NCI-H2029 treated with DMSO at 0.1 percent for 48 hours (cell line): Measurements from ENCODE around the gene FANCM.
"Not testable (repeated sequence)": the region's sequence is repeated elsewhere in the genome, so short reads cannot be mapped to it uniquely, and the experiment has no call there.

Experiments used
- DNase-seq: peaks from one replicate; lab custom pipeline; 2025; lab: John Stamatoyannopoulos, UW

Gene FANCM

DNA sequence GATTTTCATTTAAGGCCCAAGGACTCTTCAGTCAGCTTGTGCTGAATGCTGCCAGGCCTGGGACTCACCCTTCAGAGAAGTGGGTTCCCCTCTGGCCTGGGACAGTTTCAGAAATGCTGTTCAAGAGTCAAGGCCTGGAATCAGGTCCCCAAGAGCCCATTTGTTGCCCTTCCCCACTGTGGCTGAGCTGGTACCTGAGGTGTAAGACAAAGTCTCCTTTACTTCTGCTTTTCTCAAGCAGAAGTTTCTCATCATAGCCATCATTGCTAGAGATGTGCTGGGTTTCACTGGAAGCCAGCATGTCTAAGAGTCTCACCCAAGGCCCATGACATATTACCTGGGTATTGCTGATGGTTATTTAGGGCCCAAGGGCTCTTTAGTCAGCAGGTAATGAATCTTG, 8.9 kb downstream of the FANCM start:
- DNase-seq: no peak

DNA sequence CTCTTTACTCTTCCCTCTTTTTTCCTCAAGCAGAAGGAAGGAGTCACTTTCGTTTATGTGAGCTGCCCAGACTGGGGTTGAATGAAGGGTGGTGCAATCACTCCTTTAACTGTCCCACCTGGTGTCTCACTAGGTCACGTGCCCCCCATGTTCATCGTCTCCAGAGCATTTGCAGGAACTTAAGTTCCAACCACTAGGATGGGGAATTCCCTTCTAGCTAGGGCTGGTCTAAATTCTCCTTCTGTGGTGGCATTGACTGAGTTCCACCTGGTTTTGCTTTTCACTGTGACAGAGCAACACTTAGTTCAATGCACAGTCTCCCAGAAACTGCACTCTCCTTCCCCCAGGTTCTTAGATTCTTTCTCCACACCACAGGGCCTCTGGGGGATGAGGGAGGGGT, 9.5 kb downstream of the FANCM start:
- DNase-seq: no peak

DNA sequence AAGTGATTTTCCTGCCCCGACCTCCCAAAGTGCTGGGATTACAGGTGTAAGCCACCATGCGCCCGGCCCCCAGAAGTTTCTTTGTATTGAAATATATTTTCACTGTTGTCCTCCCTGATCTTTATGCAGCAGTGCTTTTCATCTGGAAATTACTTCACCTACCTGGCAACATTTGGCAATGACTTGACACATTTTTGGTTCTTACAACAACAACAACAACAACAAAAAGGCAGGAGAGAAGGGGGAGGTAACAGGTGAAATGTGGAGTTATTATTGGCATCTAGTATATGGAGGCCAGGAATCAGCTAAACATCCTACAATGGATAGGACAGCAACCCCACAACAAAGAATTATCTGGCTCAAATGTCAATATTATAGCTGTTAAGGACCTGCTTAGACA, 13.9 kb downstream of the FANCM start:
- DNase-seq: no peak

DNA sequence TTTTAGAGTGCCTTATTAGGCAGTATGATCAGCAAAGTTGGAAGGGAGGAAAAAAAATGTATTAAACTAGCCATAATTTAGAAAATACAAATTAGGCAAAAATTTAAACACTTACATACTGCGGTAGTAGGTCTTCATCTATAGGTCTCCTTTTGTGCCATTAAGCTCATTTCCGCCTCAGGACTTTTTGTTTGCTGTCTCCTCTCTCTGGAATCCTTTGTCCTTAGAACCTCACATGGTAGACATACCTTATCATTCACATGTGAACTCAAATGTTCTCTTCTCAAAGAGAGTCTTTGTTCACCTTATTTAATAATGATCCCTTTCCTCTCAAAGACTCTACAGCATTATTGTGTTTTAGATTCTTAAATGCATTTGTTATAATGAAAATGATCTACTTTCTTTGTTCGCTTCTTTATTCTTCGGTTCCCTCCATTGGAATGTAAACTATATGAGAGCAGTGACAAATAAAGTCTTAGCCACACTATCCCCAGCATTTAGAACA, 14.7 kb downstream of the FANCM start:
- no peak for DNase-seq

DNA sequence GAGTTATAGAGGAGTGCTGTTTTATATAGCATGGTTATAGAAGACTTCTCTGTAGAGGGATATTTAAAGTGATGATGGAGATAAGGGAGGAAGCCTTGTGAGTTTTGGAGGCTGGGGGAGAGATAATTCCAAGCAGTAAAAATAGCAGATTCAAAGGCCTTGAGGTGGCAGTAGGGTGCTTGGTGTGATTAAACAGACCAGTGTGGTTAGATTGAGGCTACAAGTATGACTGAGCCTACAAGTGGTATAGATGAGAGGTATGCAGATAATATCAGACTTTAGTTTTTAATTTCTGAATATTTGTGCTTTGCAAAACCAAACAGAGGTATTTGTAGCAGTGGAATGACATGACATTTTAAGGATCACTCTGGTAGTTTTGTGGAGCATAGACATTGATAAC, 20.3 kb downstream of the FANCM start:
- no peak for DNase-seq

DNA sequence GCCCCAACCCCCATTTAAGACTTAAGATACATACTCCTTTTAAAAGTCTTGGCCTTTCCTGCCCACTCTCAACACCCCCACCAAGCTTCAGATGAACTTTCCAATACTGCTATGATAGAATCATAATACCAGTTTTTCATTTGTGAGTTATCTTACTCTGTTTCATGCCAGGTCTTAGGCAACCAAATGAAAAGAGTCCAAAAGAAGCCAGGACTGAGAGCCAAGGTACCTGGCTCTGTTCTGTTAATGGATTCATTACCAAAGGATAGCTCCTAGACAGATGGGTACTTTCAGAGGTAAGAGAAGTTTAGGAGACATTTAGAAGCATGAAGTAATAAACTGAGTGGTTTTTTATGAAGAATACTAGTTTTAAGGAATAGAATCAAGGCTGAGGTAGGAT, 34.2 kb downstream of the FANCM start:
- no peak for DNase-seq

DNA sequence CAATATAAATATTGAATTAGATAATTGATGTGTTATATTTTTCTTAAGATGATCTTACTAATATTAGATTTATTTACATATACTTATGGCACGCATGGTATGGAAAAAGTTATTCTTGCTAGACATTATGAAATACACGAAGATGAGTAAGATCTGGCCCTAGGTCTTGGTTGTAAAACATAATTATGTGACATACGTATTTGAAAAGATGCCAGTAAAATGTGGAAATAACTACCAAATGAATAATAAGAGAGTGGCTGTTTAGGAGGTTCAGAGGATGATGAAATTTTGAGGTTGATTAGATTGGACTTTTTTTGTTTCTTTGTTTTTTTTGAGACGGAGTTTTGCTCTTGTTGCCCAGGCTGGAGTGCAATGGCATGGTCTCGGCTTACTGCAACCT, 41.3 kb downstream of the FANCM start:
- no peak for DNase-seq

DNA sequence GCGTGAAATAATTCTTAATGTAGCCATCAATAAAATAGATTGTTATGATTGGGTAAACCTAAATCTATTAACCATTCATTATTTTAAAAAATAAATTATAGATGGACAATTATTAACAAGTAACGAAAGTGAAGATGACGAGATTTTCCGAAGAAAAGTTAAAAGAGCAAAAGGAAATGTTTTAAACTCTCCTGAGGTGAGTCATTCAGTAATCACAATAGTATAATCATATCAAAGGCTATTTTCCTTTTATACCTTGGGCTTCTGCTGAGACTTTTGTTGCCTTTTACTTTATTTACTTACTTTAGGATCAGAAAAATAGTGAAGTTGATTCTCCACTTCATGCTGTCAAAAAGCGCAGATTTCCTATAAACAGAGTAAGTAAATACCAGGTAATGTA, 45.6 kb downstream of the FANCM start:
- DNase-seq: no peak

DNA sequence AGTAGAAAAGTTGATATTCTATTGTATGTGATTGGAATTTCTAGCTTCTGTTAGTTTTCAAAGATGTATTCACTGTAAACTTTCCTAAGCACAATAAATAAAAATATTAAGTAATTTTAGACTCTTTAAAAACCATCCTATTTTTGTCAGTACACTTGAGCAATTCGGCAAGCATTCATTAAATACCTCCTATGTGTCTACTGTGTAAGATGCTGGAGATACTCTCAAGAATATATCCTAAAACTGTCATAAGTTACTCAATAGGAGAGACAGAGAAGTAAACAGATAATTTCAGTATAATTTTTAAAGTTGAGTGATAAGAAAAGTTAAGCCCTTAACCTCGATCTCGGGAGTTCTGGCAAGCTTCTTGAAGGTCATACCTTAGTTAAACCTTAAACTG, 46.1 kb downstream of the FANCM start:
- DNase-seq: no peak

DNA sequence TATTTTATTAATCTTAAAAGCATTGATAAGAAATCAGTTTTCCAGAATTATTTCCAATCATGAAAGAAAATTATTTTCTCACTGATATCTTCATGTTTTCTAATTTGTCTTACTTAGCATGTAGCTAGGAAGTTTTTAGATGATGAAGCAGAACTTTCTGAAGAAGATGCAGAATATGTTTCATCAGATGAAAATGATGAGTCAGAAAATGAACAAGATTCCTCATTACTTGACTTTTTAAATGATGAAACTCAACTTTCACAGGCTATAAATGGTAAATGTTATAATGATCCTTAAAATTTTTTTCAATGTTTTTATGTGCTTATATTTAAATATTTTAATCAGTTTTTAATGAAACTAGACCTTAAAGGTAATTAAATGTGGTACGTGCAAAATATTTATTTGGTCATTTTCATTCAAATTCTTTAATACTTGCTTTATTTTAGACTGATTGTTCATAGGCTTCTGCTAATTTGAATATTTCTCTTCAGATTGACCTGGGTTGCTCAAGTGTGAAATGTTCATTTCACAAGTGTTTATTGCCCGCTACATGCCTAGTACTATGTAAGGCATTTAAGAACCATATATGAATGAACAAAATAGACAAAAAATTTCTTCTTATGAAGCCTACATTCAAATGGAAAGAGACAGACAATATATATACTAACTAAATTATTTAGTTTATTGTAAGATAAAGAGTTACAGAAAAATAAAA, 49.5 kb downstream of the FANCM start:
- DNase-seq: no peak

DNA sequence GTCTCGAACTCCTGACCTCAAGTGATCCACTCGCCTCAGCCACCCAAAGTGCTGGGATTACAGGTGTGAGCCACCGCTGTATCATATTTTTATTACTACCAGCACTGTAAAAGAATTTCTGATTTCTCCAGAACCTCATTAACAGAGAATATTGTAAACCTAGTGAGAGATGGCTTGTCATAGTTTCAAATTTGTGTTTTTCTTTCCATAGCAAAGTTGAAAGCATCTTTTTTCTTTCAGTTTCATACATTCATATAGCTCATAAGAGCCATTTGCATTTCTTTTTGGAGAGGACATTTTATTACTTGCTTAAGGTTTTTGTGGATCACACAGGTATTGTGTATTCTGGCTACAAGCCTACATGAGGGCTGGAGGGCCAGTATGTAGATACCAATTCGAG, 59.2 kb downstream of the FANCM start:
- no peak for DNase-seq

DNA sequence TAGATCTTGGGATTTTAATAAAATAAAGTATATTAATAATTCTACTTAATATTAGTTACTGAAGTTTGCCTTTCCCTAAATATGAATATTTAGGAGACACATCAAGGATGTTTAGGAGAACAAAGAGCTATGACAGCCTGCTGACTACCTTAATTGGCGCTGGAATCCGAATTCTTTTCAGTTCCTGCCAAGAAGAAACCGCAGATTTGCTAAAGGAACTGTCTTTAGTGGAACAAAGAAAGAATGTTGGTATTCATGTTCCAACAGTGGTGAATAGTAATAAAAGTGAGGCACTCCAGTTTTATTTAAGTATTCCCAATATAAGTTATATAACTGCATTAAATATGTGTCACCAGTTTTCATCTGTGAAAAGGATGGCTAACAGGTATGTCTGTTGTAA, 62.8 kb downstream of the FANCM start:
- DNase-seq: no peak

DNA sequence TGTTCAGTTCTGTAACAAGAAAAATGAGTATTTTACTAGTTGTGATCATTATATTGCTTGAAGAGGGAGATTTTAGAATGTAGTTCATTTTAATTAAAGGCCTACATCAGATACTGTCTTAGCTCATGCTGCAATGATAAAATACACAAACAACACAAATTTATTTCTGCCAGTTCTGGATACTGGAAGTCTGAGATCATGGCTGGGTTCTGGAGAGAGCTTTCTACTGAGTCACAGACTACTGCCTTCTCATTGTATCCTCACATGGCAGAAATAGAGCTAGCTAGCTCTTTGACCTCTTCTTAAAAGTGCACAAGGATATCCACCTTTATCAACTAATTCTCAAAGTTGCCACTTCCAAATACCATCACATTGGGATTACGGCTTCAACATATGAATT, 63.5 kb downstream of the FANCM start:
- no peak for DNase-seq

DNA sequence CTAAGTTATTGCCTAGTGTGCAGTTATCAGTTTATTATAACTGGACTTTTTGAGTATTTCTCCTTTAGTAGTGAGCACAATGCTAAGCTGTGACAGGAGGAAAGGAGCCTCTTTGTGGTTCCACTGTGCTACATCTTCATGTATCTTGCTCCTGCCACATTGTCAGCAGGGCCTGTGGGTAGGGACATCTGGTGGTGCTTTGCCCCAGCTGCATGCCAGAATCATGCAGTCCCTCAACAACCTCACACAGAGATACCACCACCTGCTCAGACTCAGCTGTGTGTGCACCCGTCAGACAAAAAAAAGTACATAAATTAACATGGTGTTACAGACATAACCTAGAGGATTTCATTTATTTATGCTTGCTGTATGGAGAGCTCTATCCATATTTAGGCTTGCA, 66.2 kb downstream of the FANCM start:
- no peak for DNase-seq

DNA sequence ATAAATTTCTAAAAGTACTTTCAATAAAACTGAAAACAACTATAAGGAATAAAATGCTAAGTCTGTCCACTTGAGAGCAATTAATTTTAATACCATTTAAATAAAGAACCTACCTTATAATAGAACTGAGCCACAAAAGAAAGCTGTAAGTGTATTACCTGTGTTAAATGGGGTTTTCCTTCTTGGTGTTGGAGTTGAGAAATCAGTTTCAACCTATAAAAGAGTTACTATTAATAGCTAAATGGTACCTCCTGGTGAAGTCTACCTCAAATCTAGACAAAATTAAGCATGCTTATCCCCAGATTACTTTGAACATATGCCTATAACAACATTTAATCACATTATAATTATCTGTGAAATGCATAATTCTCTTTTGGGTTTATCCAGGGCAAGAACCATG, 68.5 kb downstream of the FANCM start:
- DNase-seq: no peak

DNA sequence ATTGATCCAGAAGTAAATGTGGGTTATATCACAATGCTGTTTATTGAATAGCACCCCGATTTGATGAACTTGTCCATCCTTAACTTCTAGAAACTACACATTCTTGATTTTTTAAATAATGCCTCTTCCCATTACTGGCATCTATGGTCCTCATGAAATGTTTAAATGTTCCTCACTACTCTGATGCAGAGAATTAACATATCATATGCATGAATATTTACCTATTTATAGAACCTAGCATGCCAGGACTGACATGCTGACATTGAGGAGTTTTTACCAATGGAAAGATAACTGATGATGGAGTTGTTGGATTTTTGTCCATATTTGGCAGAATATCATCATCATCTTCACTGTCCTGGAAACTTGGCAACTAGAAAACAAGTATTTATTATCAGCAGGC, 74.4 kb downstream of the FANCM start:
- no peak for DNase-seq

DNA sequence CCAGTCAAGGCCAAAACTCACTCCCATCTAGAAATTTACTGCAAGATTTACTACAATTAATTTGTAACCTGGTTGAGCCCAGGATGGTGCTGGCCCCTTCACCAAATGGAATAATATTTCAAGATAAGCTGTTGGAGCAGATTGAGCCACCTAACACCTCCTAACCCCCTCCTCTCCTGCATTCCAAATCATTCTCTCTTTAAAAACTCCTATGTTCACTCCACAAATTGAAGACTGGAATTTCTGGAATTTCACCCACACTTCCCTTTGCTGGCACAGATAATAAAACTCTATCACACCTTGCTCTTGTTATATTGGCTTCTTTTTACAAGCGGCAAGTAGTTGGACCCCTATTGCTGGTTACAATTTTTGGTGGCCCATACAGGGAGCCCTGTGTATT, 75.6 kb downstream of the FANCM start:
- no peak for DNase-seq

DNA sequence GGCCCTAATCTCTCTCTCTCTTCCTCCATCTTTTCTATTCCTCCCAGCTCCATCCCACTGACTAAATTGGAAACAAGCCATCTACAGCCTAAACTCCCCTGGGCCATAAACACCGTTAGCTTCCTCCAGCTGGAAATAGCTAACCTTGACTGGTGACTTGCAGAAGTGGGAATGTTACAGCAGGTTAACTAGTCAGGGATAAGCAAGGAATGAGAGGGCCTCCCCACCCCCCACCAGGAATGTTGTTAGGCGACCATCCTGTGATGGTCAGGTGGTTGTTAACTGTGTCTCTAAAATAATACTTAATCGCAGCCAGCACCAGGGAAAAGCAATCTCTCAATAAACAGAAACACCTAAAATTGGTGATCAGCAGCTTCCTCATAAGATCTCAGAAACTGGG, 76.5 kb downstream of the FANCM start:
- DNase-seq: no peak

DNA sequence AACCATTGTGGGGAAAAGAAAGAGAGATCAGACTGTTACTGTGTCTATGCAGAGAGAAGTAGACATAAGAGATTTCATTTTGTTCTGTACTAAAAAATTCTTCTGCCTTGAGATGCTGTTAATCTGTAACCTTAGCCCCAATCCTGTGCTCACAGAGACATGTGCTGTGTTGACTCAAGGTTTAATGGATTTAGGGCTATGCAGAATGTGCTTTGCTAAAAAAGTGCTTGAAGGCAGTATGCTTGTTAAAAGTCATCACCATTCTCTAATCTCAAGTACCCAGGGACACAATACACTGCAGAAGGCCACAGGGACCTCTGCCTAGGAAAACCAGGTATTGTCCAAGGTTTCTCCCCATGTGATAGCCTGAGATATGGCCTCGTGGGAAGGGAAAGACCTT, 78.0 kb downstream of the FANCM start:
- DNase-seq: not testable (repeated sequence)

DNA sequence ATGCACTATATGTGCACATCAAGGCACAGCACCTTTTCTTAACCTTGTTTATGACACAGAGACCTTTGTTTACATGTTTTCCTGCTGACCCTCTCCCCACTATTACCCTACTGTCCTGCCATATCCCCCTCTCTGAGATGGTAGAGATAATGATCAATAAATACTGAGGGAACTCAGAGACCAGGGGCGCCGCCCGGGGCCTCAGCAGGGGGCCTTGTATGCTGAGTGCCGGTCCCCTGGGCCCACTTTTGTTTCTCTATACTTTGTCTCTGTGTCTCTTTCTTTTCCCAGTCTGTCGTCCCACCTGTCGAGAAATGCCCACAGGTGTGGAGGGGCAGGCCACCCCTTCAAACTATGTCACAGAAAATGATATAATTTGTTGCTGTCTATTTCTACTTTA, 78.6 kb downstream of the FANCM start:
- DNase-seq: not testable (repeated sequence)

DNA sequence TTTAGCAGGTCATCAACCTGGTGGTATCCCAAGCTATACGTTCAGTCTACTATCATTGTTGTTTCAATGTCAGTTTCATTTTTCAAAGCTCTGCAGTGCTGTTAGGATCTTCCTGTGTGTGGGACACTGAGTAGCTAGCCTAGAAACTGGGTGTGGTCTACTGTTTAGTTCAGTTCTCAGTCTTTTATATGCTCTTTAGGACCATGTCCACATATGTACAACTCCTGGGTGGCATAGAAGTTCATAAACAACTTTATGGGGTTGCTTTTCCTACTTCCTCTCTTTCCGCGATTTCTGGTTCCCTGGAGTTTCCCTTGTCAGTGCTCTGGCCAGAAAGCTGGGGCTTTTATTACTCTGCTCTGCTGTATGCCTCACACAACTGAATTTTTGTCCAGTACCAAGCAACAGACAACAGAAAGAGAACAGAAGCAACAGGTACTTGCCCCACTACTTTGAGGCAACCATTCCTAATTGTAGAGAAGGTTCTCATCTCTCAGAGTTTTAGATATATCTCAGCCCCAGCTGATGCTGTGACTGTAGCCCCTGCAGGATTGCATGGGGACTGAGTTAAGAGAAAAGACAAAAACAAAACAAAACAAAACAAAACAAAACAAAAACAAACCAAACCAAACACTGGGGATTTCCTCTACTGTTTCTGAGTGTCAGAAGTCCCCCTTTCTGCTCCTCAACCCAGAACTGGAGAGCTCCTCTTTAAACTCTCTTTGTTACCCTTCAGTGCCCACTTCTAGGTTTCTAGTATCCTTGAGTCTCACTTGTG, 86.9 kb downstream of the FANCM start:
- no peak for DNase-seq

DNA sequence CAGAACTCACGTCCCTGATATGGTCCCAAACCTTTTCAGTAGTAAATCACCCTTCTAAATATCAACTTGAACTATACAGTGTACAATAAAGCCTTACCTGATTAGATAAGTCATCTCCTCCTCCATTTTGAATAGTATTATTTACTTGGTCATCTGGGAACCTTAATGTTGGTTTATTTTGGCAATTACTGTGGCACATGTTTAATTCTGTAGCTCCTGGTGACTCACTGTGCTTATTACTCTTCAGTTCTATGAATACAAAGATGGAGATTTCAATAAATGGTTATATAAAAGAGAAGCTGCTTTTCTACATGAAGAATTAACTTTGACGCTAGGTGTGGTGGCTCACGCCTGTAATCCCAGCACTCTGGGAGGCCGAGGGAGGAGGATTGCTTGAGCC, 91.8 kb downstream of the FANCM start:
- DNase-seq: no peak

DNA sequence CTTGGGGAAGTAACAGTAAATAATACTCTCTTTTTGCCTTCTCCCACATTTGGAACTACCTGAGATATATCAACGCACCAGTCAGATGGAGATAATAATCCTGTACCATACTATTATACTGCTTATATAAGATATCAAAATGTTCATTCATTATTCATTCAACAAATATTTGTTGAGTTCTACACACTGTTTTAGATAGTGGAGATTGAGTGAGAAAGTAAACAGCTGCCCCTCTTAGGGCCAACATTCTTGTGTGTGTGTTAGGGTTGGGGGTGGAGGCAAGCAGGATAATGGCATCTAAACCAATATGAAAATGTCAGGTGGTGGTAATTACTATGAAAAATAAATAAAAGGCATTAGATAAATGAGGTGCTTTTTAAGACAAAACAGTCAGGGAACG, 103.3 kb downstream of the FANCM start:
- DNase-seq: no peak

DNA sequence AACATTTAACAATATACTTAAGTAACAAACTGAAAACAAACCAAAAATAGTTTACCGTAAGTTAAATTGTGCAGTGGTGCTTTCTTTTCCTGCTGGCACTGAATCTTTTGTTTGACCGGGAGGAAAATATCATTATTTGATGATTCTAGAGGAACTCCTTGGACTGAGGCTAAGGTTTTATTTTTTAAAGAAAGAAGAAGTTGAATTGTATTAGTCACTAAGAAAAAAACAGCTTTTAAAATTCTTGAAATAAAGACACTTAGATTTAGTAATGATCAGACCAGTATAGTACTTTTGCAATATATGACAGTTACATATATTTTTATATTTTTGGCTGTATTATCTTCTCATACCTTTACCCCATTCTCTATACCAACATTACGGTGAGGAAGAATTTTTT, 107.0 kb downstream of the FANCM start:
- DNase-seq: no peak
